HG03460 (cell line): ENCODE measurements around the gene CES4A.
"Not testable (repeated sequence)": the region's sequence is repeated elsewhere in the genome, so short reads cannot be mapped to it uniquely, and the experiment has no call there.

Experiments
- ATAC-seq: cut with Tn5 transposase; IDR thresholded peaks from one replicate; pipeline ENCODE4 v1.9.1; 2021; ENCODE audit not compliant: unreplicated experiment

CES4A gene

DNA sequence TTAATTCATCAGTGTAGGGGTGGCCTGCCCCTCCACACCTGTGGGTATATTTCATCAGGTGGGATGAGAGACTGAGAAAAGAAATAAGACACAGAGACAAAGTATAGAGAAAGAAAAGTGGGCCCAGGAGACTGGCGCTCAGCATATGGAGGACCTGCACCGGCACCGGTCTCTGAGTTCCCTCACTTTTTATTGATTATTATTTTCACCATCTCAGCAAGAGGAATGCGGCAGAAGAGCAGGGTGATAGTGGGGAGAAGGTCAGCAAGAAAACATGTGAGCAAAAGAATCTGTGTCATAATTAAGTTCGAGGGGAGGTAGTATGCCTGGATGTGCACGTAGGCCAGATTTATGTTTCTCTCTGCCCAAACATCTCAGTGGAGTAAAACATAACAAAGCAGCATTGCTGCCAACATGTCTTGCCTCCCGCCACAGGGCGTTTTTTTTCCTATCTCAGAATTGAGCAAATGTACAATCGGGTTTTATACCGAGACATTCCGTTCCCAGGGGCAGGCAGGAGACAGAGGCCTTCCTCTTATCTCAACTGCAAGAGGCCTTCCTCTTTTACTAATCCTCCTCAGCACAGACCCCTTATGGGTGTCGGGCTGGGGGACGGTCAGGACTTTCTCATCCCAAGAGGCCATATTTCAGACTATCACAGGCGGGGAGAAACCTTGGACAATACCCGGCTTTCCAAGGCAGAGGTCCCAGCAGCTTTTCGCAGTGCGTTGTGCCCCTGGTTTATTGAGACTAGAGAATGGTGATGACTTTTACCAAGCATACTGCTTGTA lies 32.8 kb upstream of the CES4A start:
- not testable (repeated sequence) for ATAC-seq

- not testable (repeated sequence) for ATAC-seq
These were observed 32.3 kb upstream of the CES4A start for GRCh38 chr16:66956154-66956457.

- no peak for ATAC-seq
These were observed 29.3 kb upstream of the CES4A start for GRCh38 chr16:66958857-66959703.

DNA sequence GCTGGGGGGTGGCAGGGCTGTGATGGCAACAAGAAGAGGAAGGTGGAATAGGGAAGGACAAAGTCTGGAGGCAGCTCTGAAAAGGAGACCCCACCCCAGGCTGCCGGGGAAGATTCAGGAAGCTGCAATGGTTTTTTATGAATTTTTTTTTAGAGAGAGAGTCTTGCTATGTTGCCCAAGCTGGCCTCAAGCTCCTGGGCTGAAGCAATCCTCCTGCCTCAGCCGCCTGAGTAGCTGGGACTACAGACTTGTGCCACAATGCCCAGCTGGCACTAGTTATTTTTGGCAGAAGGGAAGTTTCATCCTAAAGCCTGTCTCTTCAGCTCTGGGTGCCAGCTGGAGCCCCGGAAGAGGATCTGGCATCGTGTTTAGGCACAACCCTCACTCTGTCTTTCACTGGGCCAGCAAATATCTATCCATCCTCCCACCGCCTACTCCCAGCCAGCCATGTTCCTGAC lies 28.7 kb upstream of the CES4A start:
- ATAC-seq = no peak

- ATAC-seq = no peak
These were observed 28.1 kb upstream of the CES4A start for GRCh38 chr16:66960270-66960669.

DNA sequence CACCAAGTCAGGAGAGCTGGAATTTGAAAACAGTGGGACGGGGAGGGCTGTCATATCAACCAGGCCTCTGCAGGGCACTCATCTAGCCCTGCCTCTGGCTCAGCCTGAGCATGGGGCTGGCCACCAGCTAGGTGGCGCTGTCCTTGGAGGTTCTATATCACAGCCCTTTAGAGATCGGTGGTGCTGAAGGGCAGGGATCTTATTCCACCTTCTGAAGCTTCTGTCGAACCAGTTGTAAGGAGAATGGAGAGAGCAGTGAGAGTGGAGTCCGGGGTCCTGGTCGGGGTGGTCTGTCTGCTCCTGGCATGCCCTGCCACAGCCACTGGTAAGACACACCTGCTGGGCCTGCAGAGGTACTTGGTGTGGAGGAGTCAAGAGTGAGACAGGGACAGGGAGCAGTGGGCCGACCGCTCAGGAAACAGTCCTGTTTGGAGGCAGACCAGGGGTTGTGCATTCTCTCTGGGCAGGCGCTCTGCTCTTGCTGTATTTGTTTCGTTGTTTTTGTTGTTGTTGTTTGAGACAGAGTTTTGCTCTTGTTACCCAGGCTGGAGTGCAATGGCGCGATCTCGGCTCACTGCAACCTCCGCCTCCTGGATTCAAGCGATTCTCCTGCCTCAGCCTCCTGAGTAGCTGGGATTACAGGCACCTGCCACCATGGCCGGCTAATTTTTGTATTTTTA lies 27.2 kb upstream of the CES4A start, which contains the start of gene CES3:
CES3 (plus strand) TSS at position 202 of the 680 bp plus-strand sequence; CDS start at position 244, 42 bp downstream.
- peak; percentile 69 for ATAC-seq

DNA sequence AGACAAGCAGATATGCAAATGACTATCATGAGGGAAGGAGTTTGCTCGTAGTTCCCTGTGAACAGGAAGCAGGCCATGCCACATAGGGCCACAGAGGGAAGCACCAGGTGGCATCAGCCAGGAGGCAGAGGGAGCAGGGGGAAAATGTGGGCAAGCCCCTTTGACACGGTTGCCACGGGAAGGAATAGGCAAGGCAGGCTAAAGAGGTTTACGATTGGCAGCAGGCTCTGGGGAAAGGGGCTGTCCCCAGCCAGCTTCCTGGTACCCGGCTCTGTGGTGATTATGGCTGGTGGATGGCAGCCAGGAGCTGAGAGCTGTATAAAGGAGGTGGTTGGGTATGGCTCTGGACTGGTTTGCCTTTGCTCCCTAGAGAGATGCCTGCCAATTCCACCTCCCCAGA lies 26.5 kb upstream of the CES4A start:
- no peak for ATAC-seq

DNA sequence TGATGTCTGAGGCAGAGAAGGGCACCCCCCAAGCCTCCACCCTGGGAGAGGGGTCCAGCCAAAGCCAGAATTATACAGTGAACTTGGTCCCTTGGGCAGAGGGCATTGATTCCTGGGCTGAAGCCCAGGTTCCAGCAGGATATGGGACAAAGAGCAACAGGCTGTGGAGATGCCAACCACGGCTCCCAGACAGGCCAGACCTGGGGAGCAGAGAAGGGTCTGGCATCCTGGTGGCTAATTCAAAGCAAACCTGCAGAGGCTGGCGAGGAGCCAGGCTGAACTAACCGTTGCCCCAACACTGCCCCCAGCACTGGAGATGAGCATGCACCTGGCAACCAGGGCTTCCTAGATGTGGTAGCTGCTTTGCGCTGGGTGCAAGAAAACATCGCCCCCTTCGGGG lies 24.3 kb upstream of the CES4A start:
- no peak for ATAC-seq

GRCh38 chr16:66968847-66969246 lies 19.5 kb upstream of the CES4A start:
- ATAC-seq = no peak

DNA sequence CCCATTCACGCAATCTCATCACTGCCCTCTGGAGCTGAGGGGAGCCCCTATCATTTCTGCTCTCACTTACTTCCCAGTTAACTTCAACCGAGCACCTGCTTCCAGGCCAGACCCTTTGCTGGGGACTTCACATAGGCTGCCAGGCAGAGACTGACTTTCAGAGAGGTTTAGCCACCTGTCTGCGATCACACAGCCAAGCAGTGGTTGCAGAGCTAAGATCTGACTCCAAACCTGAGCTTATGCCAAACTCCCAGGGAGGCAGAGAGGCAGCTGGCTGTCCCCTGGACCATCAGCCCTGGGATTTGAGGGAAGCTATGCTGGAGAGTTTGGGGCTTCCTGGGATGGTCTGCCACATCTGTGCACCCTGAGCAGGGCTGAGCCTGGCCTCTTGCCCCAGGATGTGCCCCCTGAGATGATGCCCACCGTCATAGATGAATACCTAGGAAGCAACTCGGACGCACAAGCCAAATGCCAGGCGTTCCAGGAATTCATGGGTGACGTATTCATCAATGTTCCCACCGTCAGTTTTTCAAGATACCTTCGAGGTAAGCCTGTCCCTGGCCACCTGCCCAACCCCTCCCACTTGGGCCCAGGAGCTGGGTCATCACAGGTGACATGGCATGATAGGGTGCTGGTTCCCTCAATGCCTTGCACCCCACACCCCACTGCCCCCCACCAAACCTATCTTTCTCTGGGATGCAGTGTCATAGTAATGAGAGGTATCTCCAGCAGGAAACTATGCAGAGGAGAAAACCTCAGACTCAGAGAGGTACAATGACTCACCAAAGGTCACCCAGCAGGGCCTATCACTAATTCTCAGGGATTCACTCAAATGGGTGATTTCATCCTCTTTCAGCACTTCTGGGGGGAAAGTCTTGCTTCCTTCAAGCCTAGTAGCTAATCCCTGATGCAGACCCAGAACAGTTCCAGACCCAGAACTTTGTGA lies 17.3 kb upstream of the CES4A start:
- no peak for ATAC-seq

- ATAC-seq = no peak
These were observed 15.4 kb upstream of the CES4A start for GRCh38 chr16:66972983-66973382.

DNA sequence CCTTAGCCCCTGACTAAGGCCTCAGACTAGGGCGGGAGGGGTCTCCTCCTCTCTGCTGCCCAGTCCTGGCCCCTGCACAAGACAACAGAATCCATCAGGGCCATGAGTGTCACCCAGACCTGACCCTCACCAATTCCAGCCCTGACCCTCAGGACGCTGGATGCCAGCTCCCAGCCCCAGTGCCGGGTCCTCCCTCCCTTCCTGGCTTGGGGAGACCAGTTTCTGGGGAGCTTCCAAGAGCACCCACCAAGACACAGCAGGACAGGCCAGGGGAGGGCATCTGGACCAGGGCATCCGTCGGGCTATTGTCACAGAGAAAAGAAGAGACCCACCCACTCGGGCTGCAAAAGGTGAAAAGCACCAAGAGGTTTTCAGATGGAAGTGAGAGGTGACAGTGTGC lies 14.7 kb upstream of the CES4A start:
- ATAC-seq = no peak

DNA sequence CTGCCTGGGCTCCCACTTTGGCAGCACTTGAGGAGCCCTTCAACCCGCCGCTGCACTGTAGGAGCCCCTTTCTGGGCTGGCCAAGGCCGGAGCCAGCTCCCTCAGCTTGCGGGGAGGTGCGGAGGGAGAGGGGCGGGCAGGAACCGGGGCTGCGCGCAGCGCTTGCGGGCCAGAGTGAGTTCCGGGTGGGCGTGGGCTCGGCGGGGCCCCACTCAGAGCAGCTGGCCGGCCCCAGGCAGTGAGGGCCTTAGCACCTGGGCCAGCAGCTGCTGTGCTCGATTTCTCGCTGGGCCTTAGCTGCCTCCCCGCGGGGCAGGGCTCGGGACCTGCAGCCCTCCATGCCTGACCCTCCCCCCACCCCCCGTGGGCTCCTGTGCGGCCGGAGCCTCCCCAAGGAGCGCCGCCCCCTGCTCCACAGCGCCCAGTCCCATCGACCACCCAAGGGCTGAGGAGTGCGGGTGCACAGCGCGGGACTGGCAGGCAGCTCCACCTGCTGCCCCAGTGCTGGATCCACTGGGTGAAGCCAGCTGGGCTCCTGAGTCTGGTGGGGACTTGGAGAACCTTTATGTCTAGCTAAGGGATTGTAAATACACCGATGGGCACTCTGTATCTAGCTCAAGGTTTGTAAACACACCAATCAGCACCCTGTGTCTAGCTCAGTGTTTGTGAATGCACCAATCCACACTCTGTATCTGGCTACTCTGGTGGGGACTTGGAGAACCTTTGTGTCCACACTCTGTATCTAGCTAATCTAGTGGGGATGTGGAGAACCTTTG lies 14.0 kb upstream of the CES4A start:
- not testable (repeated sequence) for ATAC-seq

DNA sequence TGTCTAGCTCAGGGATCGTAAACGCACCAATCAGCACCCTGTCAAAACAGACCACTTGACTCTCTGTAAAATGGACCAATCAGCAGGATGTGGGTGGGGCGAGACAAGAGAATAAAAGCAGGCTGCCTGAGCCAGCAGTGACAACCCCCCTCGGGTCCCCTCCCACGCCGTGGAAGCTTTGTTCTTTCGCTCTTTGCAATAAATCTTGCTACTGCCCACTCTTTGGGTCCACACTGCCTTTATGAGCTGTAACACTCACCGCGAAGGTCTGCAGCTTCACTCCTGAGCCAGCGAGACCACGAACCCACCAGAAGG lies 13.5 kb upstream of the CES4A start:
- ATAC-seq = not testable (repeated sequence)

DNA sequence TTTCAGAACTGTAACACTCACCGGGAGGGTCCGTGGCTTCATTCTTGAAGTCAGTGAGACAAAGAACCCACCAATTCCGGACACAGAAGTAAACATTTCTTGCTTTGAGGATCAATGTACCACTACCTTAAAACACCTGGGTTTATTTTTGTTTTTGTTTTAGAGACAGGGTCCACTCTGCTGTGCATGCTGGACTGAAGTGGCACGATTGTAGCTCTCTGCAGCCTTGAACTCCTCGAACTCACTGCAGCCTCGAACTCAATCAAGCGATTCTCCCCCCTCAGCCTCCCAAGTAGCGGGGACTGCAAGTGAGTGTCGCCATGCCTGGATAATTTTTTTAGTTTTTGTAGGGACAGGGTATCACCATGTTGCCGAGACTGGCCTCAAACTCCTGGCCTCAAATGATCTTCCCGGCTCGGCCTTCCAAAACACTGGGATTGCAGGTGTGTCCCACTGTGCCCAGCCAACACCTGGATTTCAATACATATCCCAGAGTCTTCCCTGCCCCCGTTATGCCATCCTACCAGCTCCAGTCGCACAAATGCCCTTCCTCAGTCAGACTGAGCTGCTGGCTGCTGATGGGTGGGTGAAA lies 13.0 kb upstream of the CES4A start:
- no peak for ATAC-seq

- ATAC-seq = no peak
These were observed 11.6 kb upstream of the CES4A start for GRCh38 chr16:66976746-66977145.

DNA sequence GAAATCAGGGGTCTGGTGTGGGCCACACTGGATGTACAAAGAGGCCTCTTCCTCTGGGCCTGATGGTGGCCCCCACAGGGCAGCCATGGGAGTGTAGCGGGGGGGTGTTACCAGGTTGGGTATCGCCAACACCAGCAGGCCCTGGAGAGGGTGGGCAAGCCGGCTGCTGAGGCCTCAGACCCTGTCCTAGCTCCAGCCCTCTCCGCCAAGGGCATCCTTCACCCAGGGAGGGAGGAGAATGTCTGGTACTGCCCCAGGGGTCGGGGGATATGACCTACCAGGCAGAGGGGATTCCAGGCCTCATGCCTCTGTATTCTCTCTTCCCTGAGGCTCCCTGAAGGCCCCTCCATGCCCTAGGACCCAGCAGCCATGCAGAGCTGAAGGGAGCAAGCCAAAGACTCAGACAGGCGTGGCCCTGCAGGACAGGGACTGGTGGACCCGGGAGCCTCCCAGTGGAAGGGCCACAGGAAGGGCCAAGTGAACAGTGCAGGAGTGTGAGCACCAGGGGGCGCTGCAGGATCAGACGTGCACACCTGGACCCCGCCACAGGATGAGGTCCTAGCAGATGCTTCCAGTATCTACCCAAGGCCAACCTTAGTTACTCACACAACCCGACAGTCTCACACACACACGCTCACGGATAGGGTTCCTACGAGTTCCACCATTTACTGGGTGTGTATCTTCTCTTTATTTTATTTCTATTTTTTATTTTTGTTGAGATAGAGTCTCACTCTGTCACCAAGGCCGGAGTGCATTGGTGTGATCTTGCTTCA lies 10.9 kb upstream of the CES4A start:
- ATAC-seq = peak; percentile 88

- no peak for ATAC-seq
These were observed 9.2 kb upstream of the CES4A start for GRCh38 chr16:66979011-66979717.
